EL (cell line): ENCODE results near the gene TCF7.

ENCODE experiments used
- DNase-seq: peaks from one replicate; pipeline ENCODE4 v3.0.0-alpha.2; 2016

Gene TCF7

DNA sequence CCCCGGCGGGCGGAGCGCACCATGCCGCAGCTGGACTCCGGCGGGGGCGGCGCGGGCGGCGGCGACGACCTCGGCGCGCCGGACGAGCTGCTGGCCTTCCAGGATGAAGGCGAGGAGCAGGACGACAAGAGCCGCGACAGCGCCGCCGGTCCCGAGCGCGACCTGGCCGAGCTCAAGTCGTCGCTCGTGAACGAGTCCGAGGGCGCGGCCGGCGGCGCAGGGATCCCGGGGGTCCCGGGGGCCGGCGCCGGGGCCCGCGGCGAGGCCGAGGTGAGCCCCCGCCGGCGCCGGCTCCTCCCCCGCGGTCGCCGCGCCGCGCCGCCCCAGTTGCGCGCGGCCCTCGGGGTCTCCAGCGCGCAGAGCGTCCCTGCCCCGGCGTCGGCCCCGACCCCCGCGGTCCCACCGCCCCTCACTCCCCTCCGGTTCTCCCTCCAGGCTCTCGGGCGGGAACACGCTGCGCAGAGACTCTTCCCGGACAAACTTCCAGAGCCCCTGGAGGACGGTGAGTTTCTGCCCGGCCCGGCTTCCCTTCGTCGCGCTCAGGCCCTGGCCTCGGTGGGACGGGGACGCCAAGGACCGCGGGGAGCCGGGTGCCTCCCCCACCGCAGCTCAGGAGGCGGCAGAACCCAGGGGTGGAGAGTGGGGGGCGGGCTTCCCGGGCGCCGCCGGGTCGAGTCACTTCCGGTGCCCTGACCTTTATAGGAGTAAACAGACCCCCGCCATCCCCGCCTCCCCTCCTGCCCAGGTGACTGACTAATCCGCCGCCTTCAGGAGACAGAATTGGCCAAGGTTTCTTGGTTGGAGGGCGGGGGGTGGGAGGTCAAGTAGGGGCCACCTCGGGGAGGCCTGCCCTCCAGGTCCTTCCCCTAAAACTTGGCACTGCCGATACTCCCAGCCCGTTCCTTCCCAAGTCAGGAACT is 665 bp downstream of the TCF7 start:
- DNase-seq, result no peak

DNA sequence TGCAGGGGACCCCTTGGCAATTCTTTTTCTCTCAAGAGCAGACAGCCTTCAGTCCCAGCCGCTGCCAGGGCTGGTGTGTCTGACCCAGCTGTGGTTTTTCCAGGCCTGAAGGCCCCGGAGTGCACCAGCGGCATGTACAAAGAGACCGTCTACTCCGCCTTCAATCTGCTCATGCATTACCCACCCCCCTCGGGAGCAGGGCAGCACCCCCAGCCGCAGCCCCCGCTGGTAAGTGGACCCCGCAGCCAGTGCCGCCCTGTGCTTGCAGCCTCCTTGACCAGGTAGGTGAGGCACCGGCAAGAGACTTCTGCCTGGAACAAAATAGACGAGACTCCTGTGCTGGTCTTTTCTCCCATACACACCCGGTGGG is 1.3 kb downstream of the TCF7 start:
- DNase-seq, result no peak

DNA sequence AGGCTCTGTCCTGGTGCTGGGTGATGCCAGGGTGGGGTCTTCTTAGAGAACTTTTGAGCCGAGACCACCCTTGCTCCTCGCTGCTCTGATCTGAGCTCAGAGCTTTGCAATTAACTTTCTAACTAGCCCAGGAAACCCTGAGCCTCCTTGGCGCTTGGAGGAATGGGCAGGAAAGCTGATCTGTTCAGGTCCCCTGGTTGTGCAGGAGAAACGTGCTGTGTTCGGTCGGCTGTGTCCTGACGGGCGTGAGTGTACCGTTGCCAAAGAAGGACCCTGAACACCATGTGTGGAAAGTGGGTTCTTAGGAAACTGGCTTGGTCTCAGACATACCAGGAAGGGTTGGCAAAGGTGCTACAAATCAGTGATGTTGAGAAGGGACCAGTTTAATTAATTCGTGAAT is 1.8 kb downstream of the TCF7 start:
- no peak for DNase-seq

DNA sequence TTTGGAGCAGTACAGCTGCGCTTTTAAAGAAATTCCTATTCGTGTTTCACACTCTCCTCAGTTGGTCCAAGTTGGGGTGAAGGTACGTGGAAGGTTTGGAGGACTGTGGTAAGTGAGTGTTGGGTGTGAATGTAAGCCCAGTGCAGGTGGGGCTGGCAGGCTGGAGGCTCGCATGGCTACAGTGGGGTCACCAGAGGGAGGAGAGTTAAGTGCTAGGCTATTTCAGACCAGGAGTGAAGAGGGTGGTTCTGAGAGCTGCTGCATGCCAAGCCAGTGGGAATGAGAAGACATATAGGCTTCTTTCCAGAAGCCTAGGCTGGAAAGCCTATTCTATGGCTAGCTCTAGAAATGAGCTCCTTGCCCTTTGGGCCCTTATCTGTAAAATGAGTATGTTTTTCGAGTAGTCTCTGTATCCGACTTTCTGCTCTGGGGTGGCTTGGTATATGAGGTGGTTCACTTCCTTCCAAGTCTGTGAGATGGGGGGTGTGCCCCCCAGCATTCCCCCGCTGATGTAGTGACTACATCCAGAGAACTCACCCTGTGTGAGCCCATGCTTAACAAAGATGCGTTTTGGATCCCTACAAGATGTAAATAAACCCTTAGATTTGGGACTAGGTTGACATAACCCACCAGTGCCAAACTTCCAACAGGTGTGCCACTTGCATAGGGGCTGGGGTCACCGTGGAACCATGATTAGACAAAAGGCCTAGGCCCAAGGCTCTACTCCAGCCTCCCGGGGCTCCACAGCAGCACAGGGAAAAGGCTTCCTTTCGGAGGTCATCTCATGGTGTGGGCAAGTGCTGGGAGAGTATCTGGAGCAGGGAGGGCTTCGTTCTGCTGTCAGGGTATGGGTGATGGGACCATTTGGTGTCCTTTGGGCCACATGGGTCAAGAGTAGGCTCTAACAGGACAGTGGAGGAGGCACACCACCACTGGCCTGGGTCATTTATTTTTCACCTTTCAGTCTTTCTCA is 2.6 kb downstream of the TCF7 start:
- no peak for DNase-seq

DNA sequence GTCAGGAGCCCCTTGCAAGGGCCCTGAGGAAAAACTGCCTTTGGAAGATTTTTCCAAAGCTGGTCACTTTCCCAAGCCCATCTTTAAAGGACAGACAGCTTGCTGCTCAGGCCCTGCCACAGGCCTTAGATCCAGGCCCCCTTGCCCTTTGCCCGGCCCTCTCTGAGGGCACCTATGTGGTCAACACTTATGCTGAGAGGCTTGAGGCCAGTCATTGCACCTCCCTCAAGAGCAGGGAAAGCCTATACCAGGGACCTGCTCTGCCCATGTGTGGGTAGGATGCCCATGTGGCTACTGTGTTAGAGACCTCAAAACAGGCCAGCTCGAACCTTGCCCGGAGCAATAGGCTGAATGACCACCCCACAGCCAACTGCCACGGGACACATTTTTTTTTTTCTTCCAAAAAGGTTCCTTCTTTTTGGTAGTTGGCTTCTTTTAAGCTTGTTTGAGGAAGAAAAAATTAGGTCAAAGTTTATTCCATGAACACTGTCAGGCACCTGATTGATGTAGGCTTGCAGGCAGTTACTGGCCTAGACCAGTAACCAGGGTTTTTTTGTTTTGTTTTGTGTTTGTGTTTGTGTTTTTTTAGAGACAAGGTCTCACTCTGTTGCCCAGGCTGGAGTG is 3.8 kb downstream of the TCF7 start:
- no peak for DNase-seq

DNA sequence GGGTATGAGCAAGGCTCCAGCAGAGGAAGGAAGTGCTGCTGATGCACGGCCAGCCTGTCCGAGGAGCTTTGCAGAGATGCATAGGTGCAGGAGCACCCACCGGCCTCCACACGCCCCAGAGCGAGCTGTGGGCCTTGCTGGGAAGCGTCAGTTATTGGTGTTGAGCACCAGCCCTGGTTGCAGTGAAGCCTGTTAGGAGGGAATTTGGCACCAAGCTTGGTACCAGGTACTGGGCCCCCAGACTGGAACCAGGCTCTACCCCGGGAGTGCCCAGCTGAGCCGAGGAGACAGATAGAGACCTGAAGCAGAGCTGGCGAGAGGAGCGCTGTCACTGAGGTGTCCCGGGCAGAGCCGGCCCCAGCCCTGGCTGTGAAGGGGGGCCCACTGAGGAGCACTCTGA is 5.2 kb downstream of the TCF7 start:
- no peak for DNase-seq

DNA sequence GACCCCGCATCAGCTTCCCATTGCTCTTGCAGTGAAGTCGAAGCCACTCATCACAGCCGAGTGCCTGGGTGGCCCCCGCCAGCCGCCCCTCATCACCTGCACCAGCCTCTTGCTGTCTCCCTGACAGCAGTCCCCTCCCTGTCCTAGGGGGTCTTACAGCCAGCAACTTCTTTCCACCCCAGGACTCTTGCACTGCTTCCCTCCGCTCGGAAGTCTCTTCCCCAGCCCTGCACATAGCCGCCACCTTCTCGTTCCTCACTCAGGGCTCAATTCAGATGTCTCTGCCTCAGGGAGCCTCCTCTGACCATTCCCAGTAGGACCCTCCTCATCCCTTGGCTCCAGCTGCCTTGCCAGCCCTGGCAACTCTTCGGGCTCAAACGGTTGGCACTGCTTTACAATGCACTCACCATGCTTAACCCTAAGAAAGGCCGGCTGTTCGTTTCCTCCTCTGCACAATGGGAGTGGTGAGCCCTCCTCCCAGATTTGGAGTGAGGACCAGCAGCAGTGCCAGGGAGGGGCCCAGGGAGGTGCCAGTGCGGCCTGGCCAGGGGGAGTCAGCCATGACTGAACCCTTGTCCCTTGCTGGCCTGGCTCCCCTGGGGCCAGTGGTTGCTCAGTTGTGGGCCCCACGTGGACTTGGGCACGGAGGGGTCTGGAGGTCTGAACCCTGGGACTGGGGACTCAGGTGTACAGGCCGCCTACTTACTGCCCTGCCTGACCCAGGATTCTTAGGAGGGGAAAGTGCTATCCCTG is 6.1 kb downstream of the TCF7 start:
- DNase-seq, result no peak

DNA sequence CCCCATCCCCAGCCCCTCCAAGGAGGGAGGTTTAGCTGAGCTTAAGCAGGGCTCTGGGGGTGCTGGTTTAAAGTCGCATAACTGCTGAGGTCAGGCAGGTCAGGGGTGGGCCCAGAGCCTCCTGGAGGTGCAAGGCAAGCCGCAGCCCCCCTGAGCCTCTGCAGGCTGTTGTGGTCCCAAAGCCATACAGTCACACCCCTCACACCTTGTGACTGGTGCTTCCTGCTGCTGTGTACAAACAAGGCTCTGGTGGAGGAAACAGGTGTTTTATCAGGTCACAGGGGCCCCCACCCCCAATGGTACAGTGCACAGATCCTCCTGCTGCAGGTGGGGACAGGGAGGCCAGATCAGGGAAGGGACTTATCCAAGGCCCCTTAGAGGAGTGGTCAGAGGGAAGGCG is 8.0 kb downstream of the TCF7 start:
- no peak for DNase-seq

DNA sequence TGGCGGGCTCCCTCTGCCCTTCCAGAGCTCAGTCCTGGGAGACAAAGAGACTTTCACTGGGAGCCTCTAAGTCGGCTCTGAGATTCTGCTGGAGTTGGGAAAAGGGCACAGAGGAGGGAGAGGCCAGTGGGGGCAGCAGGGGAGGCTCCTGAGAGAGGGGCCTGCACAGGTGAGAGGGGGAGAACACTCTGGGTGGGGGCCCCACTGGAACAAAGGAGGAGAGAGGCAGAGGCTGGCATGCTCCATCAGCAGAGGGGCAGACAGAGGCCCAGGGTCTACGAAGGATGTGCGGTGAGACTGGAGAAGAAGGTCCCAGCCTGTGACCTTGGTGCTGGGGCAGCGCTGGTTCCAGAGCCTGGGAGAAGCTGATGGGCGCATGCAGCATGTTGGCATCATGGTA is 8.9 kb downstream of the TCF7 start:
- DNase-seq, result no peak

DNA sequence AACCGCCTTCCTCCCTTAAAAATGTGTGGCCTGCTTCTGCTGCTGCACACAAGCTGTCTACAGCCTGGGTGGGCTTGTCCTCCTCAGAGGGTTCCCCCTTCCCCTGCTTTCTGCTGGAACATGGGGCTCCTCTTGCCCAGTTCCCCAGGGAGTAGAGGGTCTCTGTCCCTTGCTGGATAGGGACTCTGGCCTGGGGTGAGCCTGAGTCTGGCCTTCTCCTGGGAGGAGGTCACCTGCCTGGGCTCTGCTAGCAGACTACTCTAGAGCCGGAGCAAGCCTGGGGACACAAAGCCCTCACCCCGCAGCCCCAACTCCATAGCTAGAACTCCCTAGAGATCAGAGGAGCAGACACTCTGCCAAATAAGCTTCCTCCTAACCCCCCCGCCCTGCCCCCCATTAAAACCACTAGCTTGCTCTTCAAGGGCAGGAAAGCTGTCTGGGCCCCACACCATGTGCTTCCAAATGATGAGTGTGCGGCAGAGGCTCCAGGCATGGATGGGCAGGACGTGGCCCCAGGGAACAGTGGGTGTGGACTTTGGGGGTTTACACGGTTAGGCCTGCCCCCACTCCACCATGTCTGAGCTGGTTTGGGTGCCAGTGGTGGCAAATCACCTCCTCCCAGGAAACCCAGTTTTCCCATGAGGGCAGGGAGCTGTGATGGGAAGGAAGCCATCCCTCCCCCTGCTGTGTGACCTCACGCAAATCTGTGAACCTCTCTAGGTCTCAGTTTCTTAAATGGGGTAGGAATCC is 10.0 kb downstream of the TCF7 start:
- peak; percentile 88 for DNase-seq

DNA sequence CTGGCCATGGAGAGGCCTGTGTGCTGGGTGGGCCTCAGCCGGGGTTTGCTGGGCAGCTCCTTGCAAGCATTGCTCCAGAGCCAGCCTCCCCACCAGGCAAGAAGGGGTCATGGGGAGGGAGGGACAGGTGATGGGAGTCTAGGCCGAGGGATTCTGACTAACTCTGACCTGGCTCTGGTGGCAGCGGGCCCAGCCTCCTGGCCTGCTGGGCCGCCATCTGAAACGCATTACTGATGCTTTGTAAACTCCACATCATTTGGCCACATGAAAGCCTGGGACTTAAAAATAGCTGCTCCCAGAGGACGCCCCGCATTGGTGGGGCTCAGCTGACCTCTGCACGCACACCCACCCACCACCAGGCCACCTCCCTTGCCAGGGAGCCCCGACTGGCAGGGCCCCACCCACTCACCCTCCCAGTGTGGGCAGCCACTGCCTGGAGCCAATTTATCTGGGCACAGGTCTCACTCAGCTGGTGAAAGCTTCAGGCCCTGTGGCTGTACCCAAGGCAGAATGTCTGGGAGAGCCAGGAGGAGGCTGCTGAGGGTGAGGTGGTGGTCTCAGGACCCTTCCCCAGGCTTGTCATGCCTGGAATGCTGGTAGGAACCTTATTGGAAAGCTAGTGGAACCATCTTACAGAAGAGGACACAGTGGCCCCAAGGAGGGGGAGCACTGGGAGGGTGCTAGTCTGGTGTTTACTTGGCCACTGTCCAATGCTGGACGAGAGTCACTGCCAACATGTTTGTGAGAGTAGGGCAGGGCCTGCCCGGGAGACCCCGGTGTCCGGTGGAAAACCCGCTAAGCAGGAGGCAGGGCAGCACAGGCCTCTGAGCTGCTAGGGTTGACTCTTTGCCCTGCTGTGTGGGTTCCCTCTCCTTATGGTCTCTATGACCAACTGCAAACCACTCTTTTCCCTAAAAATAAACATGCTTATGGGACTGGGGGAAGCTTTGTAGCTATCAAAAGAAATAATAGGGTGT is 10.8 kb downstream of the TCF7 start:
- peak; percentile 92 for DNase-seq

DNA sequence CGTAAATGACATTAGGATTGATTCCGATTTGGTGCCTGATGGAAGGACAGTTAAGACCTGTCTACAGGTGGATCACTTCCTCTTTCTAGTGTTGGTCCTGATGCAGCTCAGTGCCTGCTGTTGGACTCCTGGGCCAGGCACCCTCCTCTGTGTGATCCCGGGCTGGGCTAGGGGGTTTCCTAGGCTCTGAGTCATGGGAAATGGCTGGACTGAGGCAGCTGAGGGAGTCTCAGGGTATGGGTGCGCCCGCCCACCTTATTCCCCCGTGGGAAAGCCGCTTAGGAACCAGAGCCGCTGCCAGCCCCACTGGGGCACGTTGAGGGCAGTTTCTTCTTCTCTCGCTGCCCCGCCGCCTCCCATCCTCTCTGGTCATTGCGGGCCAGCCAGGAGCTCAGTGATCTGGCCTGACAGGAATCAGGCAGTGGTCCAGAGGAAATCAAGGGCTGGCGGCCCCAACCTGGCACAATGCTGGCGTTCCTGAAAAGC is 12.9 kb downstream of the TCF7 start:
- DNase-seq, result peak; percentile 40

DNA sequence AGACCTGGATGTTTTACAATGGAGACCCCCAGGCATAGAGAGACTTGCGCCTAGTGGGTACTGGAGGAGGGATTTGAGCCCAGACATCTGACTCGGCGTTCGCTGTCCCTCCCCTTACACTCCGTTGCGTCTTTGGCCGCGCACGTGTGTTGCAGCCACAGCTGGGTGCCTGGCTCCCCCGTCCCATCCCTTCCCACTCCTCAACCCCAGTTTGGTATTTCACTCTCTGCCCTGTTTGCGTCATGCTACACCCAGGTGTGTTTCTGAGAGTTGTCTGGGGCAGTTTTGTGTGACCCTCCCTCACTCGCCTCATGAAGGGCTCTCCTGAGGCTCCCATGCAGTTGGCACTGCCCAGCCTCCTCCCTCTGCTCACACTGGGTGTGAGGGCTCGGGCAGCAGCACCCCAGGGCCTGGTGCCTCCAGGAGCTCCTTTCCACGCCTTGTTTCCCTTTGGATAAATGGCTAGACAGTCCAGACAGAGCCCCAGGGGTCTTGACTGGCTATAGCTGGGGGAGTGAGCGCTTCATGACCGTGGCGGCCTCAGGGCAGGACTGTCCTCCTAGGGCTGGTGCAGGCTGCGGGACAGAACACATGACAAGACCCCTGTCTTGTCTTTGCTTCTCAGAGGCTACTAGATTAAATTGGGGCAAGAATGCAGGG is 13.6 kb downstream of the TCF7 start:
- DNase-seq, result no peak

DNA sequence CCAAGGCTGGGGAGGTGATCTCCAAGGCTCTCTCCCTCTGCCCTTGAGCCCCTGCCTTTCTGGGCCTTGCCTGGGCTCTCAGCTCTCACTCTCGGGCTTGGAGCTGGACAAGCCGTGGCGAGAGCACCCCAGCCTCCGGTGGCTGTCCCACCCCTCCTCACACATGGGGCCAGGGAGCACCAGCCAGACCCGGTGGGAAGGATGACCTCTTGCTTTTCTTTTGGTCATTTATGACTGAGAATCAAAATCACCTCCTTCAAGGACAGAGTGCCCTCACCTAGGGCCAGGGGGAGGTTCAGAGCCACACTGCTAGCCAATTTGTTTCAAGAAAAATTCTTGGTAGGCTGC is 14.1 kb downstream of the TCF7 start:
- no peak for DNase-seq

DNA sequence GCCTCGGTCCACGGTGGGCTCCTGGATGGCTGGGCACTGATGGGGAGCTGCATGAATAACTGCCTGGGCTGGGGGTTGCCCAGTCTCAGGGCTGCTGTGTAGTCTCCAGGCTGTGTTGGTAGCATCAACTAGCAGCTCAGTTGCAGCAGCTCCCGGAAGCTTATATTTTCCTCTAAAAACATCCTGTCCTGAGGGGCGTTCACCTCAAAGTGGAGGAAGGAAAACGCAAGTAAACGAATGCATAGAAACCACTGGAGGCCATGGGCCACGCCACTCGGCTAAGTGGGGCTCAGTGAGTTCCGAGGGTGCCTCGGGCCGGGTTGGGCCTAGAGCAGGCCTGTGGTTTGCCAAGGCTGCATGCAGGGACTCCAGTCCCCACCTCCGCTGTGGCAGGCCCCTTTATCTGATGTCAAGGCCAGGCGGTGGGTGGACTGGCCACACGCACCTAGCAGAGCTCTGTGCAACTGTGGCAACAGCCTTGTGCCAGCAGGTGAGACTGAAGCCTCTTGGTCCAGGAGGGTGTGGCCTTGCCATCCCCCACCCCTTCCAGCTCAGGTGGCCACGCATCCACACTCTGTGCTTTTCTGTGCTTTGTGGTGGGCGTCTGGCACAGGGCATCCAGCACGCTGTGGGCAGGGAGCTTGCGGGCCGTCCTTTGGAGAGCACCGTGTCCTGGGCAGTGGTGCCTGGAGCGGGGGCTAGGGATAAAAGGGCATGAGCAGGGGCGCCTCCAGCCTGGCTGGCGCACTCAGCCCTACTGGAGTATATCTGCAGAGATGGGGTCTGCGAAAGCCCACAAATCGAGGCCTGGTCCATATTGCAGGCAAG is 15.1 kb downstream of the TCF7 start:
- DNase-seq, result no peak

DNA sequence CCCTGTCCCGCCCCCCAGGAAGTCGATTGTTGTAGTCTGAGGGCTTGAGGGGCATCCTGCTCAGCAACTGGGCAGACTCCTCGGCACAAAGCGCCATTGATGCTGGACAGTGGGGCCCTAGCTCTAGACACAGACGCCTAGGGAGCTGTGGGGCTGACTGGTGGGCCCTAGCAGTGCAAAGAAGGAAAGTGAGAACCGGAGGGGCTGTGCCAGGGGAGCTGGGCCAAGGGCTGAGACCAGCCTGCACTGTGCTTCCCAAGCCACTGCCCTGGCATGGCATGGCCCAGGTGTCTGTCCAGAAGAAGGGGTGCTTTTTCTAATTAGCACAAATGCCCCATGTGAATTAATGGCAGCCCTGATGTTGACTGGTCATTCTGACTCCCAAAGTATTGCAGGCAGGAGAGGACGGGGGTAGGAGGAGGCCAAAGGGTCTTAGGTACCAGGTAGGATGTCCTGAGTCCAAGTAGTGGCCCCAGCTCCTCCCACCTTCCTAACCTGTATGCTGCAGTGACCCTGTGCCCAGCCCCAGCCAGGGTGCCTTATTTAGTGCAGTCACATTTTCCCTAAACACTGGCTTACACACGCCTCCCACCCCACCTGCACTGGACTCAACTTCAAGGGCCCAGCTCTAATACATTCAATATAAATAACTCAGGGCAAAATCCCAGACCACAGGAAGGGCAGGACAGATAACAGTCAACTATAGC is 15.9 kb downstream of the TCF7 start:
- DNase-seq, result no peak

DNA sequence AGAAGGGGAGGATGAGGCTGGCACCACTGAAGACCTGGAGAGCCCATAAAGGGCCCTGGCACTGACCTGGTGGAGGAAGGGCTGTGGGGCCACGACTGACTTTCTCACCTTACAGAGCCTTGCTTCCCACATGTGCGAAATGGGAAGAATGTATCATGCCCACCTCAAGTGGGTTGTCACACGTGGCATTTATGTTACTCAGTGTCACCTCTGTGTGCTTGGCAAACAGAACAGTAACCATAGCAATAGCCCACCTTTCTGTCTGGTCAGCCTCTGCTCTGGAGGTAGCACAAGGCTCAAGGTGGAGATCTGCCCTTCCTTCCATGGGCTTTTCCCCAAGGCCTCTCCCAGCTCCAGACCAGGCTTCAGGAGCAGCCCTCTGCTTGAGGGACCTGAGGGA is 16.7 kb downstream of the TCF7 start:
- no peak for DNase-seq

DNA sequence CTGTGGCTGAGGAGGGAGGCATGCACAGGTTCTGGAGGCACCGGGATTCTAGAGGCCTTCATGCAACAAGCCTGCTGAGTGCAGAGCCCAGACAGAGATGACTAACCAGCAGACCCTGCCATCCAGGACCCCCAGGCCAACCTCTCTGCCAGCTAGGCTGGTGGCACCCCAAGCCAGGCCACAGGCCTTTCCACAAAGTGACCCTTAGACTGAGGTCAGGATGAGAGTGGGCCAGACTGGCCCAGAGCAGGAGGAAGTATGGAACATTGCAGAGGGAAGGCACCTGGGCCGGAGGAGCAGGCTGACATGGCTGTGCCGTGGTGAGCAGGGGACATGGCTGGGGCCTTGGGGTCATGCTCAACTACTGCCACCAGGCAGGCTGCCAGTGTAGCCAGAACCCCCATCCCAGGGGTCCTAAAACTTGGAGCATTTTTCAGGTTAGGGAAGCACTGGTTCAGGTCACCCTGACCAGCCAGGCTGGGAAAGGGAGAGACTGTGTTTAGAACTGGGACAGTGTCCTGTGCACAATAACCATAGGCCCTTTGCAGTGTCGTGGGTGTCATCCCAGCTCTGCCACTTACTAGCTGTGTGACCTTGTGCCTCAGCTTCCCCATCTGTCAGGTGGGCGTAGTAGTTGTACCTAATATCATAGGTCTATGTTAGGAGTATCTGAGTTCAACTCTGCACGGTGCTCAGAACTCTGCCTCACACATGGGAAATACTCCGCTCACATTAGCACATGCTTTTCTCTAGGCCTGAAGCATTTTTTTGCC is 17.3 kb downstream of the TCF7 start:
- no peak for DNase-seq
